Suprapubic skin (tissue), 4 donors: ENCODE results near the gene REV3L. TPM values are rescaled to one million over a fixed set of nuclear protein-coding genes. Genes with fewer than 3 reads are reported as not detected.

ENCODE experiments used
- DNase-seq, 2 donors: peaks; one replicate each; pipeline ENCODE4 v3.0.0-alpha.2; 2019; ENCODE audit warnings: low spot score in 2 of 2
- H3K27ac ChIP-seq: fragments of 200-600 bp; sonication (generic); one replicate; pipeline ENCODE4 v1.5.1; 2019
- H3K27me3 ChIP-seq: fragments of 200-600 bp; sonication (generic); one replicate; pipeline ENCODE4 v1.5.1; 2019
- H3K36me3 ChIP-seq: fragments of 200-600 bp; sonication (generic); one replicate; pipeline ENCODE4 v1.5.1; 2019
- H3K4me1 ChIP-seq: fragments of 200-600 bp; sonication (generic); one replicate; pipeline ENCODE4 v1.5.1; 2019
- H3K4me3 ChIP-seq: fragments of 200-600 bp; sonication (generic); one replicate; pipeline ENCODE4 v1.5.1; 2019; ENCODE audit warnings: mild to moderate bottlenecking
- H3K9me3 ChIP-seq: fragments of 200-600 bp; sonication (generic); one replicate; pipeline ENCODE4 v1.5.1; 2019
- CTCF ChIP-seq, 2 donors: fragments of 200-600 bp in 1 of 2; fragments of 450-650 bp in 1 of 2; sonication (generic) in 1 of 2; IDR thresholded peaks; one replicate each; pipeline ENCODE4 v1.5.1; 2016 to 2019; ENCODE audit warnings: antibody characterized with exemption in 2 of 2, mild to moderate bottlenecking in 1 of 2, moderate library complexity in 1 of 2
- EP300 ChIP-seq: sonication (generic); formaldehyde crosslinking; IDR thresholded peaks from one replicate; pipeline ENCODE4 v1.6.1; 2017; ENCODE audit warnings: antibody characterized with exemption
- POLR2A ChIP-seq, 2 donors: fragments of 450-650 bp; IDR thresholded peaks; one replicate each; pipeline ENCODE4 v1.6.1; 2017; ENCODE audit warnings: antibody characterized with exemption in 2 of 2, mild to moderate bottlenecking in 2 of 2, moderate library complexity in 2 of 2
- POLR2AphosphoS5 ChIP-seq, 3 donors: sonication (generic); formaldehyde crosslinking; IDR thresholded peaks; one replicate each; pipeline ENCODE4 v1.6.1; 2017; ENCODE audit warnings: antibody characterized with exemption in 3 of 3
- WGBS: methylation state at CpG from one replicate; pipeline ENCODE4 v1.1.5; 2018; 5-methylcytosine and 5-hydroxymethylcytosine counted together
- total RNA-seq, 4 donors: library from RNA; depleted of rRNA; stranded (reverse); fragments of >200 nt; gene quantifications; one replicate each; pipeline ENCODE4 v1.1.0, GENCODE V29; 2016

REV3L gene
- total RNA-seq, 4 donors from 2014 or later: 15.7 to 47.5 (median 21.5) TPM

GRCh38 chr6:111437573-111437972, 45.4 kb downstream of the REV3L start:
- Histone ChIP-seq H3K9me3 (no peaks in the 10 kb centered on the region), H3K27me3 (no peaks in the 10 kb centered on the region), H3K36me3 (no peaks in the 10 kb centered on the region), H3K4me1 (peaks cover under 1% of the 10 kb centered on the region), H3K4me3 (no peak overlapping the region), H3K27ac (no peak overlapping the region)
- TF ChIP-seq EP300 (no peak), POLR2AphosphoS5 (IDR thresholded peaks at IDR 0.05) (no peak), CTCF (IDR thresholded peaks at IDR 0.05) (no peak), POLR2A (IDR thresholded peaks at IDR 0.05) (no peak)
- no peak for DNase-seq
- 91% methylated on average over 2 of the region's 2 CpGs for WGBS

GRCh38 chr6:111432511-111432910, 50.5 kb downstream of the REV3L start:
- TF ChIP-seq POLR2A (IDR thresholded peaks at IDR 0.05) (no peak), EP300 (no peak), POLR2AphosphoS5 (IDR thresholded peaks at IDR 0.05) (no peak), CTCF (IDR thresholded peaks at IDR 0.05) (no peak)
- no peaks in the 10 kb centered on the region for H3K27me3 ChIP-seq
- WGBS: 92% methylated on average over 1 of the region's 1 CpG
- peaks cover 3% of the 10 kb centered on the region for H3K36me3 ChIP-seq
- no peak overlapping the region for H3K27ac ChIP-seq
- no peak overlapping the region for H3K4me3 ChIP-seq
- H3K9me3 ChIP-seq: no peaks in the 10 kb centered on the region
- no peak for DNase-seq
- peaks cover 10% of the 10 kb centered on the region for H3K4me1 ChIP-seq

GRCh38 chr6:111430605-111431376, 52.2 kb downstream of the REV3L start:
- 89% methylated on average over 11 of the region's 11 CpGs for WGBS

GRCh38 chr6:111429571-111429970, 53.4 kb downstream of the REV3L start:
- no peak for TF ChIP-seq EP300
- no peak for TF ChIP-seq POLR2AphosphoS5 (IDR thresholded peaks at IDR 0.05)
- TF ChIP-seq CTCF (IDR thresholded peaks at IDR 0.05): no peak
- TF ChIP-seq POLR2A (IDR thresholded peaks at IDR 0.05): no peak
- H3K27ac ChIP-seq: no peak overlapping the region
- no peak overlapping the region for H3K4me3 ChIP-seq
- peaks cover 3% of the 10 kb centered on the region for H3K36me3 ChIP-seq
- peaks cover 30% of the 10 kb centered on the region for H3K4me1 ChIP-seq
- no peaks in the 10 kb centered on the region for H3K9me3 ChIP-seq
- 98% methylated on average over 19 of the region's 19 CpGs for WGBS
- no peaks in the 10 kb centered on the region for H3K27me3 ChIP-seq
- DNase-seq: no peak

More at GRCh38 chr6:111430605-111431376, 52.2 kb downstream of the REV3L start:
- H3K9me3 ChIP-seq: no peaks in the 10 kb centered on the region
- no peak for TF ChIP-seq CTCF (IDR thresholded peaks at IDR 0.05)
- TF ChIP-seq POLR2A (IDR thresholded peaks at IDR 0.05): no peak
- no peak for TF ChIP-seq POLR2AphosphoS5 (IDR thresholded peaks at IDR 0.05)
- no peak for TF ChIP-seq EP300
- no peak overlapping the region for H3K4me3 ChIP-seq
- peaks cover 25% of the 10 kb centered on the region for H3K4me1 ChIP-seq
- peaks cover 3% of the 10 kb centered on the region for H3K36me3 ChIP-seq
- H3K27ac ChIP-seq: no peak overlapping the region
- H3K27me3 ChIP-seq: no peaks in the 10 kb centered on the region
- no peak for DNase-seq

GRCh38 chr6:111428811-111429210, 54.2 kb downstream of the REV3L start:
- H3K4me3 ChIP-seq: no peak overlapping the region
- no peak overlapping the region for H3K27ac ChIP-seq
- peaks cover 36% of the 10 kb centered on the region for H3K4me1 ChIP-seq
- no peaks in the 10 kb centered on the region for H3K9me3 ChIP-seq
- WGBS: 85% methylated on average over 1 of the region's 1 CpG
- no peak for TF ChIP-seq POLR2A (IDR thresholded peaks at IDR 0.05)
- no peak for TF ChIP-seq POLR2AphosphoS5 (IDR thresholded peaks at IDR 0.05)
- TF ChIP-seq CTCF (IDR thresholded peaks at IDR 0.05): no peak
- no peak for TF ChIP-seq EP300
- no peak for DNase-seq
- no peaks in the 10 kb centered on the region for H3K27me3 ChIP-seq
- peaks cover 3% of the 10 kb centered on the region for H3K36me3 ChIP-seq
